Fibroblast of lung (primary cell): Measurements from ENCODE around the gene APPBP2.

Experiments used
- CTCF ChIP-seq, 2 donors: IDR thresholded peaks in 1 of 2; conservative IDR thresholded peaks in 1 of 2; 1 replicate in 1 of 2; 2 replicates in 1 of 2; pipeline ENCODE4 v1.5.1; 2011 to 2012; ENCODE audit warnings: low read length in 2 of 2, control low read depth in 1 of 2, inconsistent platforms in 1 of 2, low read depth in 1 of 2, mild to moderate bottlenecking in 1 of 2
- EZH2 ChIP-seq: IDR thresholded peaks from 2 replicates; pipeline ENCODE4 v1.5.1; 2012; ENCODE audit warnings: low read length, control low read depth, mild to moderate bottlenecking; ENCODE audit errors: missing control alignments

DNA sequence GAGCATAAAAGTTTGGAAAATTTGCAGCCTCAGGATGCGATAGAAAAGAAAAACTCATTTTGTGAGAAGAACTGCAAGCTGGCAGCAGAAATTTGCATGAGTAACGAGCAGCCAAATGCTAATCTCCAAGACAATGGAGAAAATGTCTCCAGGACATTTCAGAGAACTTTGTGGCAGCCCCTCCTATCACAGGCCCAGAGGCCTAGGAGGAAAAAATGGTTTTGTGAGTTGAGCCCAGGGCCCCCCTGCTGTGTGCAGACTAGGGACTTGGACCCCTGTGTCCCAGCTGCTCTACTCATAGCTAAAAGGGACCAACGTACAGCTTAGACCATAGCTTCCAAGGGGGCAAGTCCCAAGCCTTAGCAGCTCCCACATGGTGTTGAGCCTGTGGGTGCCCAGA lies 34.3 kb downstream of the APPBP2 start:
- no peak for TF ChIP-seq CTCF (conservative IDR thresholded peaks at IDR 0.05 in 1 of 2, IDR thresholded peaks at IDR 0.05 in 1 of 2; ENCODE audit: low read depth in 1 of 2, low read length in 2 of 2)
- TF ChIP-seq EZH2, result no peak
